Middle frontal gyrus (tissue), 1 donor: Measurements from ENCODE around the gene CLN6.
"Not testable (repeated sequence)": the region's sequence is repeated elsewhere in the genome, so short reads cannot be mapped to it uniquely, and the experiment has no call there.

Experiments
- DNase-seq: peaks from one replicate; pipeline ENCODE4 v3.0.0-alpha.2; 2015; ENCODE audit warnings: low spot score; ENCODE audit errors: extremely low spot score

Gene CLN6

GRCh38 chr15:68207176-68207935 lies 22.2 kb downstream of the CLN6 start:
- DNase-seq: no peak

GRCh38 chr15:68206711-68207151 lies 22.8 kb downstream of the CLN6 start:
- DNase-seq: no peak

GRCh38 chr15:68205954-68206539 lies 23.5 kb downstream of the CLN6 start:
- DNase-seq: no peak

- no peak for DNase-seq
These were observed 24.0 kb downstream of the CLN6 start for GRCh38 chr15:68205558-68205944.

- no peak for DNase-seq
These were observed 24.6 kb downstream of the CLN6 start, which contains the start of gene CALML4 for GRCh38 chr15:68204776-68205557. CALML4 (minus strand) TSS chr15:68205332; CDS start chr15:68205247, 85 bp downstream.

- no peak for DNase-seq
These were observed 25.2 kb downstream of the CLN6 start for GRCh38 chr15:68204361-68204760.

GRCh38 chr15:68203956-68204355 lies 25.6 kb downstream of the CLN6 start:
- no peak for DNase-seq

- DNase-seq: no peak
These were observed 26.0 kb downstream of the CLN6 start for GRCh38 chr15:68203486-68203885.

GRCh38 chr15:68202994-68203393 lies 26.5 kb downstream of the CLN6 start:
- DNase-seq: not testable (repeated sequence)

- no peak for DNase-seq
These were observed 27.7 kb downstream of the CLN6 start for GRCh38 chr15:68201879-68202261.

- no peak for DNase-seq
These were observed 28.2 kb downstream of the CLN6 start for GRCh38 chr15:68201153-68201878.

GRCh38 chr15:68200016-68200861 lies 29.3 kb downstream of the CLN6 start:
- no peak for DNase-seq

- no peak for DNase-seq
These were observed 30.2 kb downstream of the CLN6 start for GRCh38 chr15:68199340-68199739.

- DNase-seq: no peak
These were observed 31.7 kb downstream of the CLN6 start for GRCh38 chr15:68197661-68198437.

GRCh38 chr15:68197170-68197492 lies 32.4 kb downstream of the CLN6 start:
- DNase-seq: no peak

GRCh38 chr15:68196445-68197169 lies 32.9 kb downstream of the CLN6 start:
- DNase-seq: no peak

- DNase-seq: no peak
These were observed 34.0 kb downstream of the CLN6 start for GRCh38 chr15:68195336-68196112.

GRCh38 chr15:68192804-68193486 lies 36.6 kb downstream of the CLN6 start:
- DNase-seq: no peak
